Glomerular visceral epithelial cell (primary cell): ENCODE results near the gene HOXB7.

Source experiments
- DNase-seq: peaks from one replicate; pipeline ENCODE4 v3.0.0-alpha.2; 2016; ENCODE audit errors: extremely low spot score

HOXB7 gene

DNA sequence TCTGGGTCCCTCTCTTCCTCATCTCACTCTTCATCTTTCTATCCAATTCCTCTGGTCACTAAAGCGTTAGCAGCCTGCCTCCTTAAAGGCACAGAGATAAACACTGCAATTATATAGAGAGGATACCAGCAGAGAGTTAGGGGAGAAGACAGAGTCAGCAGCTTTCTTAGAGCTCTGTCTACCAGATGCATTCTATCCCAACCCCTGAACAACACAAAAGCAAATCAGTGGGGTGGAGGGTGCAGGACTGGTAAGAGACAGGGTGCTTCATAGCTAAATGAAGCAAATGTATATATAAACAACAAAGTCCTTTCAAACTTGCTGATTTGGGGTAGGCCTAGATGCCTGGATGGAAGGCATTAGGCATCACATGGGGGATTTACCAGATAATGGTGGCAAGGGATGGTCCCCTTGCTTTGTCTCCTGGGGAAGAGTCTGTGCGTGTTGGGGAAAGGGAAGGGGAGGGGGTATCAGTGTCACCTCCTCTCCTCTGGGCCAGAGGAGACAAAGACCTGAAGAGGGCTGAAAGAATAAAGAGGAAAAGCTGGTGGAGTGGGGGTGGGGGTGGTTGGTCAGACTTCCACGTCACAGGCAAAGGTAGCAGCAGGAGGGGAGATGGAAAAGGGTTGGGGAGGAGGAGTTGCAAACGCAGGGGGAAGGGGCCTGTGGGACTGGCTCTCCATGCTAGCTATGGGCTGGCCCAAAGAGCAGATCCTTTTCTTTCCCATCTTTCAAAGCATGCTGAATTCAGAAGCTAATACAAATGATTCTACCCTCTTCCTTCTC, 44.7 kb downstream of the HOXB7 start:
- DNase-seq, result no peak

- no peak for DNase-seq
Measured at GRCh38 chr17:48565022-48565554, 45.7 kb downstream of the HOXB7 start.

- no peak for DNase-seq
Measured at GRCh38 chr17:48564188-48565021, 46.4 kb downstream of the HOXB7 start.

- no peak for DNase-seq
Measured at GRCh38 chr17:48563867-48564187, 47.0 kb downstream of the HOXB7 start.

DNA sequence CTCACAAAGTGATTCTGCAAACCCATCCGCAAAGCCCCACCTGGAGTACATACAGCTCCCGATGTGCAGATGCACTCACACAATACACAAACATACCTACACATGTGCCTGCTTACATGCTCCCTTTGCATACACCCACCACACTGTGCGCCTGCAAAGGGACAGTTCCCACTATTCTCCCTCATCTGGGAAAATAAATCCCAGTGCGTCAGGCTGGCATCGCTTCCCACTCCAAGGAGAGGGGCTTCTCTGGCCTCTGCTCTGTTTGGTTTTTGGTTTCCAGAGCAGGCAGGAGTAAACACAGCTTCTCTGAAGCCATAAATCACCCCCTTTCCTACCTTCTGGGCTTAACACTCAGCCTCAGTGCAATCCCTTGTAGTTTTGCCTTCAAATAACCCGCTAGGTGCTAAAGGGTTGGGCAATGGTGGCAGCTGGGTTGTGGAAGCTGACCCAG, 47.4 kb downstream of the HOXB7 start:
- DNase-seq, result no peak

GRCh38 chr17:48562934-48563333, 47.9 kb downstream of the HOXB7 start:
- no peak for DNase-seq

DNA sequence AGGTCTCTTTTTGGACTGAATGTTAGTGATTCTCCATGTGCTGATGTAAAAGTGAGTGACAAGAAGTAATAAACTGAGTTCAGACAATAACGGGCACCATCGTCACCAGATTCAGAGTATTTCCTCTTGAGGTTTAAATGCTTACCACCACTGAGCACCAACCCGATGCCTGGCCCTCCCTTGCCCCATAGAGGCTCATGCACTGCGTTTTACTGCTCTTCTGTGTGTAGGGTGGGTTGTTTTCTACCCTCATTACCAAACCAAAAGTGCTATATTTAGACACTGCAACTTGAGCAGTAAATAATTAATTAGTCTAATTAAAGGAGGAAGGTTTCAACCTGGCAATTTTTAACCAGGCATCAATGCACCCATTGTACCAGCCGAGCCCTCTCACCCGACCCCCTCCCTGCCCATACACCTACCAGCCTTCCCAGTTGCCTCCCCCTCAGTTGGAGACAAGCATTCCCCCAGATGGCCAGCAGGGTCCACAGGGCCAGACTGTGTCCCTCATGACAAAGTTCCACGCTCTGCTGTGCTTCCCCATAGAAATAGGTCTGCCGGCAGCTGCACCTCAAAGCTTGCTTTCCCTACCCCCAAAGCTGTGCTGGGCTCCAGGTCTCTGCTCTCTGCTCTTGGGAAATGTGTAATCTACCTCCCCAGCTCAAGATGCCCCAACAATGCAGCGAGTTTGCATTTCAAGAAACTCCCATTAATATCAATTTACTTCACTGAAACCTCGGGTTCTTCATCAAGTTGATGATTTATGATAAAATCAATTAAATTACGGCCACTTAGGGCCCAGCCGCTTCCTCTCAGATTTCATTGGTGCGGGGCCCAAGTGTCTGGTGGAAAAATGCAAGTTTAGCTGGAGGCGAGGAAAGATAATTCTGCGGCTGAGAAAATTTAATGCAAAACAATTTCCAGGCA, 48.7 kb downstream of the HOXB7 start:
- DNase-seq, result no peak

- no peak for DNase-seq
Measured at GRCh38 chr17:48559840-48560817, 50.7 kb downstream of the HOXB7 start.

GRCh38 chr17:48559122-48559839, 51.5 kb downstream of the HOXB7 start:
- no peak for DNase-seq

- DNase-seq, result no peak
Measured at GRCh38 chr17:48558831-48559121, 52.0 kb downstream of the HOXB7 start.

DNA sequence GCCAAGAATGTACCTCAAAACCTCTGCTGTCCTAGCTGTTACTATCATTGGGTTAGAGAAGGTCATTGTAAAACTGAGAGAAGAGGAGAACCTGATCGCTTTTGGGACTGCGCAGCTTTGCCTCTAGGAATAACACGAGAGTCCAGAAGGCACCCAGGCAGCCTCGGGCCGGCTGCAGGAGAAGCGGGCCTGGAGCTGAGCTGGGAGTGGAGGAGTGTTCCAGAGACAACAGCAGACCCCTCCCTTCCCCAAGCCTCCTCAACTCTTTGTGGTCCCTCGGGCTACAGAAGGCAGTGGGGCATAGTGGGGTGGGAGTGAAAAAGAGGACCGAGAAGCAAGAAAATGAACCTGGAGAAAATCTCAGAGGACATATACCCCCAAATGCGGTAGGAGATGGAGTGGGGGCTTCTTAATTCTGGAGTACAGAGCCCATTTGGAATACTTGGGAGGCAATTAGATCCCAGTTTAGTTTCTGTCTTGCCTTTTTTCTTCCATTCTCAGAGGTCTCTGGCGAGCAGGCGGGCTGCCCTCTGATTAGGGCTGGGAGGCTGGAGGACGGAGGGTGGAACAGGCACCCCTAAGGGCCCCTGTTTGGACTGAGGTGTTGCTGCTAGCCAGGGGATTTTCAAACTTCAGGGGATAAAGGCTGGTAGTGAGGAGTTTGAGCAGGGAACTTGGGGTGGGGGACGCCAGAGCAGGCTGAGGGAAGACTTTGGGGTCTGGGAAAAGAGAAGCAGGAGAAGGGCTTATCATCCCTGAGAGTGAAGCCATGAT, 52.6 kb downstream of the HOXB7 start:
- no peak for DNase-seq
